Measurements from ENCODE around the gene NUBPL.
"Not testable (repeated sequence)": the region's sequence is repeated elsewhere in the genome, so short reads cannot be mapped to it uniquely, and the experiment has no call there.

Gene NUBPL

DNA sequence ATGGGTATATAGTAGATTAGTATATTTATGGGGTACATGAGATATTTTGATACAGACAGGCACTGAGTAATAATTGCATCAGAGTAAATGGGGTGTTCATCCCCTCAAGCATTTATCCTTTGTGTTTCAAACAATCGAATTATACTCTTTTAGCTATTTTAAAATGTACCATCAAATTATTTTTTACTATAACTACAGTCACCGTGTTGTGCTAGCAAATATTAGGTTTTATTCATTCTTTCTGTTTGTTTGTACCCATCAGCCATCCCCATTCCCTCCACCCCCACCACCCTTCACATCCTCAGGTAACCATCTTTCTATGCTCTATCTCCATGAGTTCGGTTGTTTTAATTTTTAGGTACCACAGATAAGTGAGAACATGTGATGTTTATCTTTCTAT, 115.8 kb downstream of the NUBPL start:
- DNase-seq (ENCODE audit: low spot score): no peak

DNA sequence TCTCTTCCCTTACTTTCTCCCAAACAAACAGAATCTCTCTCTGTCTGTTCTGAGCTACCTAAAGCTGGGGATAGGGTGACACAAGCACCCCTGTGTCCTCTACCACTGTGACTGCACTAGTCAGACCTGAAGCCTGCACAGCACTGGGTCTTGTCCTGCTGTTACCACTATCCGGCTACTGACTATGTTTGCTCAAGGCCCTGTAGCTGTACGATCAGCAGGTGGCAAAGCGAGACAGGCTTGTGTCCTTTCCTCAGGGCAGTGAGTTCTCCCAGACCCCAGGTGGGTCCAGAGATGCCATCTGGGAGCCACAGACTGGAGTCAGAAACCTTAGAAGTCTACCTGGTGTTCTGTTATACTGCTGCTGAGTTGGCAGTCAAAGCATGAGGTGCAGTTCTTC, 116.4 kb downstream of the NUBPL start:
- no peak for DNase-seq (ENCODE audit: low spot score)

DNA sequence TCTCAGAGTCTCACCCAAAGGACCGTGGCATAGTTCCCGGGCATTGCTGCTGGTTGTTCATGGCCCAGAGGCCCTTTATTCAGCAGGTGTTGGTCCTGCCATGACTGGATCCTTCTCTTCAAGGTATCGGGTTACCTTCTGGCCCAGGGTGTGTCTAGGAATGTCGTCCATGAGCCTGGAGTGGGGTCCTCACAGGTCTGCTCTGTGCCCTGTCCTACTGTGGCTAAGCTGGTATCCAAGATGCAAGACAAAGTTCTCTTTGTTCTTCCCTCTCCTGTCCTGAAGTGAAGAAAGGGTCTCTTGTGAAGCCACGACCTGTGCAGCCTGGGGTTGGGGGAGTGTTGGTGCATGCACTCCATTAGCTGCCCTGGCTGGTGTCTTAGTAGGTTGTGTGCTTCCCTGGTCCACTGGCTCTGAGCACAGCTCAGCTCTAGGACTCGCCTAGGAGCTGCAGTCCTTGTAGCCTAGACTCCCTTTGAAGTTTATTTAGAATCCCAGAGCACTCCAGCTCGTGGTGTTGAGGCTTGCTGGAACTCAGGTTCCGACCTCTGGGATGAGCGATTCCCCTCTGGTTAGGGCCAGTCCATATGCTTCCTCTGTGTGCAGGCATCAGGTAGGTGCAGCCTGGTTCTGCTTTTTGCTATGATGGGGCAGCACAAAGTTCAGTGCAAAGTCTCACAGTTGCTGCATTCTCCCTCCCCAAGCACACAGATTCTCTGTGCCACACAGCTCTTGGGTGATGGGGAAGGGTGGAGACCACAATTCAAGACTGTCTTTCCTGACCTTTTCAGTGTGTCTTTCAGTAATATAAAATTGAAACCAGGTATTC, 117.4 kb downstream of the NUBPL start:
- no peak for DNase-seq (ENCODE audit: low spot score)

DNA sequence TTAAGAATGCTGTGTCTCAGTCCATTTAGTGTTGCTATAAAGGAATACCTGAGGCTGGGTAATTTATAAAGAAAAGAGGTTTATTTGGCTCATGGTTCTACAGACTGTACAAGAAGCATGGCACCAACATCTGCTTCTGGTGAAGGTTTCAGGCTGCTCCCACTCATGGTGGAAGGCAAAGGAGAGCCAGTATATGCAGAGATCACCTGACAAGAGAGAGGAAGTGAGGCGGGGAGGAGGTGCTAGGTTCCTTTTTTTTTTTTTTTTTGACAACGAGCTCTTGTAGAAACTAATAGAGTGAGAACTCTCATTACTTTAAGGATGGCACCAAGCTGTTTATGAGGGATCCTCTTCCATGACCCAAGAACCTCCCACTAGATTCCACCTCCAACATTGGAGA, 121.6 kb downstream of the NUBPL start:
- no peak for DNase-seq (ENCODE audit: low spot score)

DNA sequence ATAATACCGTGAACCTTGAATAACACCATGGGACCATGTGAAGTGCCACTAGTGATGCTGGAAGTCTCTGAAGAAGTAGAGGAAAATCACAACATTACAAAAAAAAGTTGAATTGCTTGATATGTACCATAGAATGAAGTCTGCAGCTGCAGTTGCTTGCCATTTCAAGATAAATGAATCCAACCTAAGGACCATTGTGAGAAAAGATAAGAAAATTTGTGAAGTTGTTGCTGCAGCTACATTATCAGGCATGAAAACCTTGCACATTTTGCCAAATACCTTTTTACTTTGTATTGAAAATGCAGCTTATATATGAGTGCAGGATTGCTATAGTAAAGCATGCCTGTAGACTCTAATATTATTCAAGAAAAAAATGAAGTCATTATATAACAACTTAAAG, 126.5 kb downstream of the NUBPL start:
- no peak for DNase-seq (ENCODE audit: low spot score)

DNA sequence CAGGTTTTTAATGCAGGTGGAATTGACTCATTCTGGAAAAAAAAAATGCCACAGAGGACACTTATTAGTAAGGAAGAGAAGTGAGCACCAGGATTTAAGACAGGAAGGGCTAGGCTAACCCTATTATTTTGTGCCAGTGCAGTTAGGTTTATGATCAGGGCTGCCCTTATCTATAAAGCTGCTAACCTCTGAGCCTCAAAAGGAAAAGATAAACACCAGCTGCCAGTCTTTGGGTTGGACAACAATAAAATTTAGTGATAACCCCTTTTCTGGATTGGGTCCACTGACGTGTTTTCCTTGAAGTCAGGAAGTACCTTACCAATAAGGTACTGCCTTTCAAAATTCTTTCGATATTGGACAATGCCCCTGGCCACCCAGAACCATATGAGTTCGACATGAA, 128.9 kb downstream of the NUBPL start:
- no peak for DNase-seq (ENCODE audit: low spot score)

DNA sequence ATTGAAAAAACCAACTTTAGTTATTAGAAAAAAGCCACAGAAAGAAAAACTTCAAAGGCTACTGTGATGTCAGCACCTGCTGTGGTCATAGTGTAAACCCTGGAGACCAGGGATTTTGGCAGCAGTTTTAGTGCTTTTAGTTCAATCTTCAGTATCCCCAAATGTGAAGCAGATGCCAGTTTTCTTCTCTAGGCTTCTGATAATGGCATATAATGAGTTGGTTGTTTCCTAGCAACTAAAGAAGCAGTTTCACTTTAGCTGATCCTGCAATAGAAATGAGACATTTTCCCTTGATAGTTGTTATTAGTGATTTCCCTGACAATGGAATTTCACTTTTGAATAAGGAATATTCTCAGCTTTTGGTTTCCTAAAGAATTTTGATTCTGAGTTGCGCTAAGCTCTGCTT, 131.2 kb downstream of the NUBPL start:
- DNase-seq (ENCODE audit: low spot score): peak; percentile 6

DNA sequence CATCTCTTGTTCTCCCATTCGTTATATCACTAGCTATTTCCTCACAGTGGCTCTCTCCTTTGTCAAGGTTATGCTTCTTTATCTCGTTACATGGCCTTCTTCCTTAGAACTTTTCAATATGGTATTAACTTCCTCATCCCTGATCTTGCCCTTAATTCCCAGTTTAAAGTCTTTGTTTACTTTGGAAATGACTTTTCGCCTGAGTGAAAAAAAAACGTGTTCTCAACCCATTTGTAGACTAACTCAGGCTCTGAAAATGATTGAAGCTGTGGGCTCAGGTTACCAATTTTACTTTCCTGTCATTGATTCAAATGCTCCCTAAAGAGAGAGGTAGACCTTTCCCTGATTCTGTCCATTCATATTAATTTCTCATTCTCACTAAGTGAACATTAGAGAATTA, 135.2 kb downstream of the NUBPL start:
- no peak for DNase-seq (ENCODE audit: low spot score)

DNA sequence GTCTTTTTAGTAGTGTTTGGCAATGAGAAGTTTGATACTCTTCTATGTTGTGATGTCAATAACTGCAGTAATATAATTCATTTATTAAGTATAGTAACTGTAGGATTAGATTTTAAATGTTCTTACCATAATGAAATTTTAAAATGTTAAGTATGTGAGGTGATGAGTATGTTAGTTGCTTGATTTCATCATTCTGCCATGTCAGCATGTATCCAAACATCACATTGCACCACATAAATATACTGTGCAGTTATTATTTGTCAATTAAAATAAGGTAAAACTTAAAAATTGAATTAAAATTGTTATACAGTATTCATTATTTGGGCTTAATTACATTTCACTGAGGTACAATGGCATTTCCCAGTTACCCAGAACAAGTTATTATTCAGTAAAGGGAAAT, 138.6 kb downstream of the NUBPL start:
- no peak for DNase-seq (ENCODE audit: low spot score)

DNA sequence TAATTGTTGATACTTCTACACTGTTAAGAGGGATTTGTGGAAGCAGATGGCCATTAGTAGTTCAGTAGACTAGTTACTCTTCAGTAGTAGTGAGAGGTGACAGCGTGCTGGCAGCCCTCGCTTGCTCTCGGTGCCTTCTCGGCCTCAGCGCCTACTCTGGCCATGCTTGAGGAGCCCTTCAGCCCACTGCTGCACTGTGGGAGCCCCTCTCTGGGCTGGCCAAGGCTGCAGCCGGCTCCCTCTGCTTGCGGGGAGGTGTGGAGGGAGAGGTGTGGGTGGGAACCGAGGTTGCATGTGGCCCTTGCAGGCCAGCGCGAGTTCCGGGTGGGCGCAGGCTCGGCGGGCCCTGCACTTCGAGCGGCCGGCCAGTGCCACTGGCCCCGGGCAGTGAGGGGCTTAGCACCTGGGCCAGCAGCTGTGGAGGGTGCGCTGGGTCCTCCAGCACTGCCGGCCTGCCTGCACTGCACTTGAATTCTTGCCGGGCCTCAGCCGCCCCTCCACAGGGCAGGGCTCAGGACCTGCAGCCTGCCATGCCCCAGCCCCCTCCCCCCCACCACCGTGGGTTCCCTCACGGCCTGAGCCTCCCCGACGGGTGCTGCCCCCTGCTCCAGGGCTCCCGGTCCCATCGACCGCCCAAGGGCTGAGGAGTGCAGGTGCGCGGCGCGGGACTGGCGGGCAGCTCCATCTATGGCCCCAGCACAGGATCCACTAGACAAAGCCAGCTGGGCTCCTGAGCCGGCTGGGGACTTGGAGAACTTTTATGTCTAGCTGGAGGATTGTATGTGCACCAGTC, 139.3 kb downstream of the NUBPL start:
- DNase-seq (ENCODE audit: low spot score): no peak

DNA sequence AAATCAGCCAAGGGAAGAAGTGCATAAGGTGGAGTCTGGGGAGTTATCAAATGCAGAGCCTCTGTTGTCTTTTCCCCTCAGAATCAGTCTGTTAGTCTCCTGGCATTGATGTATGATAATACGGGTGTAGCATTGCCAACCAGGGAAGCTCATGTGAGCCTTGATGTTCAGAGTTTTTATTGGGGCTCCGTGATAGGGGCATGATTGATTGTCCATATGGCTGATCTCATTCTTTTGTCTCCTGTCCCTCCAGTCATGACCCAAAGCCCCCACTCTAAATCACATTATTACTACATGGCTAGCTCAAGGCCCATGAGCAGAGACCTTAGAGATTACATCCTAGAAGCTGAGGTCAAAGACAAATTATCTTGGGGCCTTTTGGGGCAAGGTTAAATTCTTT, 140.9 kb downstream of the NUBPL start:
- no peak for DNase-seq (ENCODE audit: low spot score)

DNA sequence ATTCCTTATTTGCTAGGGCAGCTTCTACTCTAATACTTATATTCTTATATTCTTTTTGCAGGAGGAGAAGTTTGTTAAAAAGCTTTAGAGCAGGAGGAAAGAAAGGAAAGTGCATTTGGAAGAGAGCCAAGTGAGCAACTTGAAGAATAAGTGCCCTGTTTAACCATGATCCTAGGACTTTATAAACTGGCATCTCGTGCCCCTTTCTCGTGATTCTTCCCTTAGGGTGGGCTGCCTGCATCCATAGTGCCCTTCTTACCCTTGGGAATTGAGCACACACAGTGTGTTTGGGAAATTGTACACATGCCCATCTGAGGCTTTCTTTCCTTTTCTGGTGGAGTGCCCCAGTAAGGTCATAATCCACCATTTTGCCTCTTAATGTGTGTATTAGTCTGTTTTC, 141.9 kb downstream of the NUBPL start:
- DNase-seq (ENCODE audit: low spot score): no peak

DNA sequence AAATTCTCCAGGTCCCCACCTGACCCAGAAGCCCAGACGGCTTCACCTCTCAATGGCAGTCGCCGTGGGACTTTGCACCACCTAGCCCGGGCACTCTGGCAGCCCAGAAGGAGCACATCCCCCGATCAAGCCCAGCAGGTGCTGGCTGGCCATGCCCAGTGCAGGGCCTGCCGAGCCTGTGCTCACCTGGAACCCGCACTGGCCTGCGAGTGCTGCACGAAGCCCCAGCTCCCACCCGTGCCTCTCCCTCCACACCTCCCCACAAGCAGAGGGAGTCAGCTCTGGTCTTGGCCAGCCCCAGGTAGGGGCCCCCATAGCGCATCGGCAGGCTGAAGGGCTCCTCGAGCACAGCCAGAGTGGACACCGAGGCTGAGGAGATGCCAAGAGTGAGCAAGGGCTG, 144.5 kb downstream of the NUBPL start:
- DNase-seq (ENCODE audit: low spot score): no peak

DNA sequence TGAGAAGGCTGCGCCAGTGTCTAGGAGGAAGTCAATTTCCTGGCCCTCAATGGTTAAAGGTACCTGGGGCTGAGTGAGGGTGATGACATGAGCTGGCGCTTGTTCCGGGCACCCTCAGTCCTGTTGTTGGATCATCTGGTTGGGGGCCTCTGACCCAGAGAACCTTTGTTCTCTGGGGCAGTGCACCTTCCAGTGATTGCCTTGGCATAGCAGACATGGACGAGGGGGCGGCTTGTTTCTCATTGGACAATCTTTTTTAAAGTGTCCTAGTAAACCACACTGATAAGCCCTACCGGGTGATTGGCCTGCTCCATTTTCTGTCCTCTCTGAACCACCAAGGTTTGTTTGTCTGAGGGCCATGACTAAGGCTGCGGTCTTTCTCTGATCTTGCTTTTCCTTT, 147.5 kb downstream of the NUBPL start:
- DNase-seq (ENCODE audit: low spot score): not testable (repeated sequence)

DNA sequence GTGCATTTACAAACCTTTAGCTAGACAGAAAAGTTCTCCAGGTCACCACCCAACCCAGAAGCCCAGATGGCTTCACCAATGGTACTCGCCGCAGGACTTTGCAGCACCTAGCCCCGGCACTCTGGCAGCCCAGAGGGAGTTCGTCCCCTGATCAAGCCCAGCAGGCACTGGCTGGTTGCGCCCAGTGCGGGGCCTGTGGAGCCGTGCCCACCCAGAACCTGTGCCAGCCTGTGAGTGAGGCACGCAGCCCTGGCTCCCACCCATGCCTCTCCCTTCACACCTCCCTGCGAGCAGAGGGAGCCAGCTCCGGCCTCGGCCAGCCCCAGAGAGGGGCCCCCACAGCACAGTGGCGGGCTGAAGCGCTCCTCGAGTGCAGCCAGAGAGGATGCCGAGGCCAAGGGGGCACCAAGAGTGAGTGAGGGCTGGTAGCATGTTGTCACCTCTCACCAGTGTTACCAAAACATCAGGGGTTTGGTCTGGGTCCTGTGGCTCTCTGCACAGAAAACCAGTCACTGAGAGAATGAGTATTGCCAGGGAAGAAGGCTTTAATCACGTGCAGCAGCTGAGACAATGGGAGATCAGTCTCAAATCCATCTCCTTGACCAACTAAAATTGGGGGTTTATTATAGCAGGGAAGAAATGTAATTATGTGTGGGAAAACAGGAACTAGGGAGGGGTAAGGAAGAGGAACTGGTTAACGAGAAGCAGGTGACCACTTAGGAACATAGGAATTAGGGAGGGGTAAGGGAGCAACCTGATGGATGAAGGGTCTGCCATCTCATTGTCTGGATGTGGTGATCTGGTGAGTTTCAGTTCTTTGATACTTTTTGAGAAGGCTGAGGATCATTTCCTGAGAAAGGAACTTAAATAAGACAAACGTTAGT, 151.3 kb downstream of the NUBPL start:
- no peak for DNase-seq (ENCODE audit: low spot score)

DNA sequence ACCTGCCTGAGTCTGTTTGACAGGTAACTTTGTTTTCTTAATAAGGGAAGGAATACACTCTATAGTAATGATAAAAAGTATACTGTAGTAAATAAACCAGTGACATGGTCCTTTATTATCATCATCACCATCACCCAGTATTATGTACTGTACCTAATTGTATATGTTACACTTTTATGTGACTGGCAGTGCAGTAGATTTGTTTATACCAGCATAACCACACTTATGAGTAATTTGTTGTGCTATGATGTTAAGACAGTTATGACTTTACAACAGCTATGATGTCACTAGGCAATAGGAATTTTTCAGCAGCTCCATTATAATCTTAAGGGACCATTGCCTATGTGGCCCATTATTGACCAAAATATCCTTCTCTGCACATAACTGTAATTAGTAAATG, 155.0 kb downstream of the NUBPL start:
- DNase-seq (ENCODE audit: low spot score): no peak

DNA sequence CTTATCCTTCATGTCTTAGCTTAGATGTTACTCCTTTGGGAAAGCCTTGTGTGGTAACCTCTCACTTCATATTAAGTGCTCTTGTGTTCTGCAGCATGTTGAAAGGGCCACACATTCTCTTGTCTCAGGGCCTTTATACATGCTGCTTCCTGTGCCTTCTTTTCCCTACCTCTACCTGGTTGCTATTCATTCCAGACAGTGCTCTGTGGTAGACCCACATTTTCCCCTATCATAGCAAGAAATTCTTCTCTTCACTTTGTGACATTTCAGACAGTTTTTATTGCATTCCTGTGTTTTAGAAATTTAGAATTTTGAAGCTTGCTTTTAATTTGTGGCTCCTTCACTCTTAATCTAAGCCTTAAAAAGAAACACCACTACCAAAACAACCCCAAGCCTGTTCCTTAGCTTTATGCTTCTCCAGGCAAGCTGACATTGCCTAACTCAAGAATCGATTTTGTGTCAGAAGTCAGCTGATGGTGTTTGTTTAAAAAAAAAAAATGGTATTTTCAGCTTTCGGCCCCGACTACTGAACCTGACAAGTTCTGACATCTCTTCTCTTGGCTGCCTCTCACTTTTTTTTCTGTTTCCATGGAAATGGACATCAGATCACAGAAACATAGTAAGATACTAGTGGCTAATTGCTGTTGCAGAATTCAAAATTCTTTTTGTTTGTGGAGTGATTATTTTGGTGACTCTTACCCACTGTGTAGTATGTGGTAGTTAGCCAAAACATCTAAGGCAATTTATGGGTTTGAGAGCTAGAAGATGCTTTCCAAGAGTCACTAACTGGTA, 156.3 kb downstream of the NUBPL start:
- DNase-seq (ENCODE audit: low spot score): no peak

DNA sequence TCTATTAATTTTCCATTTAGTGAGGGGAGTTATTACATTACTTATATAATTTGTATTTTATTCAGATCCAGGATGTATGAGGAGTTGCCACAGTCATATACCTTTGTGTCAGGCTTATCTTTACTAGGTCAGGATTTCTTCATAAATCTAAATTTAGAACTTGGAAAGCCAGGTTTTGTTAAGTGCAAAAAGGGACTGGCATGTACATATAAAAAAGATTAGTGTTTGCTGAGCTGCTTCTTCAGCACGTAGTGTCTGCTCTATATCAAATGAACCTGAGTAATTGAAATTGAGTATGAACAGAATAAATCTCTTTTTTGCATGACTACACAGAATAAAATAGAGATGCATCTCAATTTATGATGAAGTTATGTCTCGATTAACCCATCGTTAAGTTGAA, 157.4 kb downstream of the NUBPL start:
- no peak for DNase-seq (ENCODE audit: low spot score)

DNA sequence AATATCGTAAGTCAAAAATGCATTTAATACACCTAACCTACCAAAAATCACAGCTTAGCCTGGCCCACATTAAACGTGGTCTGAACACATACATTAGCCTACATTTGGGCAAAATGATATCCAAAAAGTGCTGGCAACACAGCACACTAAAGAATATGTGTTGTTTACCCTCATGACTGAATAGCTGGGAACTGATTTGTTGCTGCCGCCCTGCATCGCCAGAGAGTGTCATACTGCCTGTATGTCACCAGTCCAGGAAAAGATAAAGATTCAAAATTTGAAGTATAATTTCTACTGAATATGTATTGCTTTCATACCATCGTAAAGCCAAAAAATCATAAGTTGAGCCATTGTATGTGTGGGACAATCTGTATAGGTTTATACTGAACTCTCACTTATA, 157.8 kb downstream of the NUBPL start:
- no peak for DNase-seq (ENCODE audit: low spot score)

DNA sequence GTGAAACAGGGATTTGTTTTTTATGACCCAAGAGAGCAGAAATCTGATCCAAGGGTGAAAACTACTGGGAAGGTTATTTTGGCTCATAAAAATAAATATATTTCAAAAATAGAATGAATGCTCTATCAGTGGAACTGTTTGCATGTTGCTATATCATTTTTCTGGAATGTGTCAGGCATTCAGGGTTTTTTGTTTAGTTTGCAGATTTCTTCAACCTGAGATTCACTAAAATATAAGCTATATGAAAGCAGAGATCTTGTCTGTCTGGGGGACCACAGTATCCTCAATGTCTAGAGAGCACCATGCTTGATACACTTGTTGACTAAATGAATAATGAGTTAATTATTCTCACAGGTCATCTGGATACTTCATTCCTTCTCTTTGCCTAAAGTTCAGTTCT, 165.1 kb downstream of the NUBPL start:
- no peak for DNase-seq (ENCODE audit: low spot score)

DNA sequence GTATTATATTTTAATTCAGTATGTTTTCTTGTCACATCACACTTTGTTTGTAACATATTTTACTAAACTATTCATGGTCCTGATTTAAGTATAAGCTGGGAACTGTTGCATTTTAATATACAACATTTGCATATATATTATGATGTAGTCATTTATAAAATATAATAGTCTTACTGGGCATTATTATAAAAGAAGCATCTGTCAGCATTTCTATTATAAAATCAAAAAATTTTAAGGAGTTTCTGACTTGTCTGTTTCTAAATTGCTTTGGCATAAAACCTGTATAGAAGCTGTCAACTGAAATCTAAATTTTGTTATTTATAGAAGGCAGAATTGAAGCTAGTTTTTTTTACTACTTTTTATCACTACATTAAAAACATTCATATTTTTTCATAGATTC, 166.6 kb downstream of the NUBPL start:
- no peak for DNase-seq (ENCODE audit: low spot score)

DNA sequence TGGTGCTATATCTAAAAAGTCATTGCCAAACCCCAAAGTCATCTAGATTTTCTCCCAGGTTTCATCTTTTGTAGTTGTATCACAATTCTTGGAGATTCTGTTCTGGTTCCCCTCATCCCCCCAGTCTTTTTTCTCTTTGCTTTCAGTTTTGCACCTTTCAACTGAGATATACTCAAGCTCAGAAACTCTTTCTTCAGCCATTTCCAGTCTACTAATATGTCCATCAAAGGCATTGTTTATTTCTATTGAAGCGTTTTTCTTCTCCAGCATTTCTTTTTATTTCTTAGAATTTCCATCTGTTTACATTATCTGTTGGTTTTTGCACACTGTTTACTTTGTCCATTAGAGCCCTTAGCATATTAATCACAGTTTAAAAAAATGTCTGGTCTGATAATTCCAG, 179.5 kb downstream of the NUBPL start:
- no peak for DNase-seq (ENCODE audit: low spot score)

Measured in pons (tissue), 1 donor.